Natural killer cell (primary cell): ENCODE data around the gene FBXL17. TPM values are rescaled to one million over a fixed set of nuclear protein-coding genes. Genes with fewer than 3 reads are reported as not detected.

ENCODE experiments used
- ATAC-seq, 3 donors: fragments of 150-1000 bp in 2 of 3; fragments of 200-7000 bp in 1 of 3; cut with Tn5 transposase; 1 replicate in 1 of 3; 2 replicates in 2 of 3; pipeline ENCODE4 v1.10.0; 2021; ENCODE audit warnings: mild to moderate bottlenecking in 2 of 3, moderate library complexity in 2 of 3
- DNase-seq, 2 donors: peaks; one replicate each; pipeline versions ENCODE4 v3.0.0 to v3.0.0-alpha.2; 2013 to 2021; ENCODE audit warnings: mixed read lengths in 1 of 2
- H3K27ac ChIP-seq: one replicate; pipeline ENCODE4 v1.5.1; 2013; ENCODE audit warnings: mild to moderate bottlenecking, low read length
- H3K27me3 ChIP-seq: one replicate; pipeline ENCODE4 v1.6.1; 2013; ENCODE audit warnings: low read length; ENCODE audit not compliant: control insufficient read depth, insufficient read depth
- H3K36me3 ChIP-seq: one replicate; pipeline ENCODE4 v1.6.1; 2013; ENCODE audit warnings: low read length; ENCODE audit not compliant: control insufficient read depth, insufficient read depth
- H3K4me1 ChIP-seq: one replicate; pipeline ENCODE4 v1.6.1; 2013; ENCODE audit warnings: low read length; ENCODE audit not compliant: control insufficient read depth, insufficient read depth
- H3K4me3 ChIP-seq: one replicate; pipeline ENCODE4 v1.5.1; 2013; ENCODE audit warnings: low read length
- H3K9me3 ChIP-seq: one replicate; pipeline ENCODE4 v1.6.1; 2013; ENCODE audit warnings: low read length; ENCODE audit not compliant: control insufficient read depth, insufficient read depth
- H3K27ac Mint-ChIP-seq, 2 donors: one replicate each; pipeline ENCODE4 v1.8.0; 2022; ENCODE audit warnings: mild to moderate bottlenecking in 2 of 2, mixed read lengths in 2 of 2, moderate library complexity in 1 of 2
- H3K27me3 Mint-ChIP-seq, 2 donors: one replicate each; pipeline ENCODE4 v1.8.0; 2022; ENCODE audit warnings: low read depth in 2 of 2, mixed read lengths in 2 of 2
- H3K36me3 Mint-ChIP-seq: one replicate; pipeline ENCODE4 v1.8.0; 2022; ENCODE audit warnings: mixed read lengths
- H3K4me1 Mint-ChIP-seq, 2 donors: one replicate each; pipeline ENCODE4 v1.8.0; 2022; ENCODE audit warnings: mixed read lengths in 2 of 2
- H3K4me3 Mint-ChIP-seq: one replicate; pipeline ENCODE4 v1.8.0; 2022; ENCODE audit warnings: mild to moderate bottlenecking, moderate library complexity, mixed read lengths
- H3K9me3 Mint-ChIP-seq, 2 donors: one replicate each; pipeline ENCODE4 v1.8.0; 2022; ENCODE audit warnings: mixed read lengths in 2 of 2
- WGBS: methylation state at CpG from one replicate; pipeline ENCODE4 v1.1.7; 2013; ENCODE audit warnings: missing lambda C conversion rate; ENCODE audit not compliant: insufficient coverage; 5-methylcytosine and 5-hydroxymethylcytosine counted together
- intact Hi-C: fragments of 100-400 bp; cut with micrococcal nuclease; formaldehyde crosslinking; loops from one replicate; pipeline ENCODE4 v1.14.2; 2022
- total RNA-seq, 4 donors: library from RNA; stranded (reverse); fragments of 120-200 nt in 1 of 4; gene quantifications; one replicate each; pipeline versions ENCODE4 v1.2.3 to v1.2.4, GENCODE V29; 2013 to 2022
- TF ChIP-seq, protein P1 (sequence below): fragments of 200-600 bp; IDR thresholded peaks from one replicate; pipeline ENCODE4 v1.8.0; 2022; ENCODE audit warnings: antibody characterized with exemption

The FBXL17 gene
- total RNA-seq, 3 donors from 2014 or later (not counting 1 experiment from before 2014, with no cell fraction given) = 34.2 to 46.8 (median 34.9) TPM

DNA sequence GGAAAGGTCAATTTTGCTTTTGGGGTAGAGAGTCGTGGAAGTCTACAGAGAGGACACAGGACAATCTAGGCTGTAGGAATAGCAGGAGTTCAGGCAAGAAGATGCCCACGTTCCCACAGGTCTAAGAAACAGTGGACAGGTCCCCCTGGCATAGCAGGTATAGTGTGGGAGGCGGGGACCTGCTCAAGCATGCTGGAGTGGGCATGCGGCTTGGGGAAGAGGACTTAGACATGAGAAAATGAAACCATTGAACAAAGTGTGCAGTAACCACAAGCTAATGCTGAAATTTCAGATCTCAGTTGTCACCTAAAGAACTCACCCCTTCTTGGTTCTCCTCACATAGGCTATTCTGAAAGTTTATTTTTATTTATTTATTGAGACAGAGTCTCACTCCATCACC, 568.3 kb downstream of the FBXL17 start:
- ATAC-seq (no peak), DNase-seq (no peak)
- Mint-ChIP-seq H3K4me1 (no peaks in the 10 kb centered on the region), H3K27ac (no peak overlapping the region), H3K36me3 (no peaks in the 10 kb centered on the region), H3K27me3 (peaks cover 3 to 8% of the 10 kb centered on the region in 2 donors), H3K4me3 (no peak overlapping the region), H3K9me3 (no peaks in the 10 kb centered on the region)
- TF ChIP-seq, protein P1, sequence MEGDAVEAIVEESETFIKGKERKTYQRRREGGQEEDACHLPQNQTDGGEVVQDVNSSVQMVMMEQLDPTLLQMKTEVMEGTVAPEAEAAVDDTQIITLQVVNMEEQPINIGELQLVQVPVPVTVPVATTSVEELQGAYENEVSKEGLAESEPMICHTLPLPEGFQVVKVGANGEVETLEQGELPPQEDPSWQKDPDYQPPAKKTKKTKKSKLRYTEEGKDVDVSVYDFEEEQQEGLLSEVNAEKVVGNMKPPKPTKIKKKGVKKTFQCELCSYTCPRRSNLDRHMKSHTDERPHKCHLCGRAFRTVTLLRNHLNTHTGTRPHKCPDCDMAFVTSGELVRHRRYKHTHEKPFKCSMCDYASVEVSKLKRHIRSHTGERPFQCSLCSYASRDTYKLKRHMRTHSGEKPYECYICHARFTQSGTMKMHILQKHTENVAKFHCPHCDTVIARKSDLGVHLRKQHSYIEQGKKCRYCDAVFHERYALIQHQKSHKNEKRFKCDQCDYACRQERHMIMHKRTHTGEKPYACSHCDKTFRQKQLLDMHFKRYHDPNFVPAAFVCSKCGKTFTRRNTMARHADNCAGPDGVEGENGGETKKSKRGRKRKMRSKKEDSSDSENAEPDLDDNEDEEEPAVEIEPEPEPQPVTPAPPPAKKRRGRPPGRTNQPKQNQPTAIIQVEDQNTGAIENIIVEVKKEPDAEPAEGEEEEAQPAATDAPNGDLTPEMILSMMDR = no peak
- H3K27me3 ChIP-seq = no peaks in the 10 kb centered on the region
- H3K36me3 ChIP-seq = no peaks in the 10 kb centered on the region
- intact Hi-C loops = no loop called here
- H3K27ac ChIP-seq = no peak overlapping the region
- no peaks in the 10 kb centered on the region for H3K9me3 ChIP-seq
- 79% methylated on average over 4 of the region's 4 CpGs for WGBS
- H3K4me1 ChIP-seq = no peaks in the 10 kb centered on the region
- no peak overlapping the region for H3K4me3 ChIP-seq

DNA sequence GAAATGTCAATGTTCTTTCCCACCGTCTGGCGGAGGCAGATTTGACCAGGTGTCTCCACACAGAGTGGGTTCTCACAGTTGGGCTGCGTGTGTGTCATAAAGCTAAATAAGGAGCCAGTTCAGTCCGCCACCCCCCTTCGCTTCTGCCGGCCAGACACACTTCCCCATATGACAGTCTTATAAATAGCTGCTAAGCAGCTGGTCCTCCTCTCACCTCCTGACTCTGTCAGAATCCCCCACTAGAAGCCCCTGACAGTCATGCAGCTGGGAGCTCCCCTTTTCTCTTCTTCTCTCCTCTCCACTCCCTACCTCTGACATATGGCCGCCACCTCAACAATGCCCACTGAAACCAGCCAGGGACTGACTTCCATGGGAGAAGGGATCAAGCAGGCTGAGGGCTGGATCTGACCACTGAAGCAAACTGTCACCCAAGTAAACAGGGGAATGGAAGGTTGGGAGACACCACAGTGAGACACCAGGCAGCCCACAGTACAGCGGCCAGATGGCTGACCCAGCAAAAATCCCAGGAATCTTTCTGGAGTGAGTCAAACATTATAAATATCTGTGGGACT, 569.2 kb downstream of the FBXL17 start:
- Mint-ChIP-seq H3K36me3 (no peaks in the 10 kb centered on the region), H3K27me3 (peaks cover 3 to 8% of the 10 kb centered on the region in 2 donors), H3K9me3 (no peaks in the 10 kb centered on the region), H3K4me3 (no peak overlapping the region), H3K4me1 (no peaks in the 10 kb centered on the region), H3K27ac (no peak overlapping the region)
- ATAC-seq = no peak
- H3K36me3 ChIP-seq = no peaks in the 10 kb centered on the region
- intact Hi-C loops = no loop called here
- no peak overlapping the region for H3K4me3 ChIP-seq
- WGBS = 56% methylated on average over 8 of the region's 8 CpGs
- H3K27me3 ChIP-seq = no peaks in the 10 kb centered on the region
- DNase-seq = no peak
- no peaks in the 10 kb centered on the region for H3K4me1 ChIP-seq
- H3K9me3 ChIP-seq = no peaks in the 10 kb centered on the region
- TF ChIP-seq, protein P1 = no peak
- H3K27ac ChIP-seq = no peak overlapping the region

DNA sequence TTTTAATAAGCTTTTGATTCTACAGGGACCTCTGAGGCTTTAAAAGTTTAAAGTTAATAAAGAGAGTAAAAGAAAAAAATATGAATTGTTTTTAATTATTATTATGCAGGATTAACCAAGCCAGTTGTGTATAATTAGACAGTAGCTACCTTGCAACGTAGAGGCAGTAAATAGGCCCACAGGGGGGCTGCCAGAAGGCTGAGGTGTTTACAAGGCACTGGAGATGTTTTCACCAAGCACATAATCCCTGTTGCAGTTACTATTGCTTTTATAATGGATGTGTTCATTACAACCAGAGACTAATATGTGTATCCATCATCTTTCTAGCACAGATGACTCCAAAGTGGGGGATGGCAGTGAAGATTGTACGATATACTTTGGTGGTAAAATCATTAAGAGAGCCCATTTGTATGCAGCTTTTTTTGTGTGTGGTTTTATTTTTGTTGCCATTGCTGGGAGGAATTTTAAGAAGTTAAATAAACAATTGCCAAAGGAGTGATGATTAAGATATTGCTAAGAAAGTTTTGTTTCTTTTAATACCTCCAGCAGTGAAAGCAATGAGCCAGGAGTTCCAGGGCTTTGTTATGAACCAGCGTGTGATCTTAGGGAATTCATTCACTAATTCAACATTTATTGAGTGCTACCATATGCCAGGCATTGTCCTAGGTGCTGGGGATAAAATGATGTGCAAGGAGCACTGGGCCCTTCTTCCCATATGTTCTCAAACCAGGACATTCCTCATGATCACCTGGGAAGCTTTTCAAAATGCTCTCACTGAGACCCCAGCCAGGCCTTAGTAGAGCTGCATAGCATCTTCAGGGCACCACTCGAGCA, 572.5 kb downstream of the FBXL17 start:
- intact Hi-C loops = no loop called here
- Histone ChIP-seq H3K9me3 (no peaks in the 10 kb centered on the region), H3K4me1 (no peaks in the 10 kb centered on the region), H3K27me3 (no peaks in the 10 kb centered on the region), H3K36me3 (no peaks in the 10 kb centered on the region), H3K4me3 (no peak overlapping the region), H3K27ac (no peak overlapping the region)
- Mint-ChIP-seq H3K4me1 (no peaks in the 10 kb centered on the region), H3K9me3 (no peaks in the 10 kb centered on the region), H3K27ac (no peak overlapping the region), H3K27me3 (peaks cover 0 to 8% of the 10 kb centered on the region in 2 donors), H3K4me3 (no peak overlapping the region), H3K36me3 (no peaks in the 10 kb centered on the region)
- TF ChIP-seq, protein P1 = no peak
- ATAC-seq (no peak), DNase-seq (no peak)
- 73% methylated on average over 4 of the region's 4 CpGs for WGBS
